GM18907 (cell line): ENCODE measurements around the gene DDAH2.
"Not testable (repeated sequence)": the region's sequence is repeated elsewhere in the genome, so short reads cannot be mapped to it uniquely, and the experiment has no call there.

Experiments
- ATAC-seq: cut with Tn5 transposase; IDR thresholded peaks from one replicate; pipeline ENCODE4 v1.9.1; 2021; ENCODE audit warnings: mild to moderate bottlenecking, moderate library complexity; ENCODE audit not compliant: unreplicated experiment

The DDAH2 gene

DNA sequence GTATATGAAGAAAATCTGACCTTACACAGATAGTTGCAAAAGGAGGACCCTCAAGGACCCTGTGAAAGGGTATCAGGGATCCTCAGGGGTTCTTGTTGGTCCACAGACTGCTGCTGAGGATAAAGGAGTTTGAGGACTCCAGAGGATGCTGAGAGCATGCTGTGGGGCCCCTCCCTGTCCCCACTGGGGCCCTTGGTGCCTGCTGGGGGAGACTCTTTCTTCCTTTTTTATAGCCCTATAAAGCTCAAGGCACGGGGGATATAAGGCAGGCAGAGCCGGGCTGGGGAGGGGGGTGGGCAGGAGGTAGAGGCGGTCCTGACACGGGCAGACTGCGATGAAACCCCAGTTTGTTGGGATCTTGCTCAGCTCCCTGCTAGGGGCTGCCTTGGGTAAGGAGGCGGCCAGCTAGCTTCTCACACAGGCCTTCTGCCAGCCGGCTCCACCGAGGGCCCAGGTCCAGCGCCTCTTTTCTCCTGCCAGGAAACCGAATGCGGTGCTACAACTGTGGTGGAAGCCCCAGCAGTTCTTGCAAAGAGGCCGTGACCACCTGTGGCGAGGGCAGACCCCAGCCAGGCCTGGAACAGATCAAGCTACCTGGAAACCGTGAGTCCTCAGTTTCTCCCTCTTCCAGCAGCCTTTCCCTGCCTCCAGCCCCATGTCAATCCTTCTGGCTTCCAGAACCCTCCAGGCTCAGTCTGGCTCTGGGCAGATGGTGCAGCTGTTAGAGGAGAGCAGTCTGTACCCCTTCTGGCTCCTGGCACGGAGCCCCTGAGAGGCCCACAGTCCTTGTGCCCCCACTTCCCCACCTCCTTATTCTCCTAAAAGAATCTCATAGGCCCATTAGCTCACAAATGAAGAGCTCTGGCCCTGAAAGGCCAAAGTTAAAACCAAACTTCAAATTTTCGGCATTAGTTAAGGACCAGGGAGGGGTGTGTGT lies 13.8 kb downstream of the DDAH2 start, which contains the start of gene LY6G6D:
TSS of gene LY6G6D (plus strand) at position 327 of the 937 bp plus-strand sequence. CDS start at position 335, 8 bp downstream.
- no peak for ATAC-seq

DNA sequence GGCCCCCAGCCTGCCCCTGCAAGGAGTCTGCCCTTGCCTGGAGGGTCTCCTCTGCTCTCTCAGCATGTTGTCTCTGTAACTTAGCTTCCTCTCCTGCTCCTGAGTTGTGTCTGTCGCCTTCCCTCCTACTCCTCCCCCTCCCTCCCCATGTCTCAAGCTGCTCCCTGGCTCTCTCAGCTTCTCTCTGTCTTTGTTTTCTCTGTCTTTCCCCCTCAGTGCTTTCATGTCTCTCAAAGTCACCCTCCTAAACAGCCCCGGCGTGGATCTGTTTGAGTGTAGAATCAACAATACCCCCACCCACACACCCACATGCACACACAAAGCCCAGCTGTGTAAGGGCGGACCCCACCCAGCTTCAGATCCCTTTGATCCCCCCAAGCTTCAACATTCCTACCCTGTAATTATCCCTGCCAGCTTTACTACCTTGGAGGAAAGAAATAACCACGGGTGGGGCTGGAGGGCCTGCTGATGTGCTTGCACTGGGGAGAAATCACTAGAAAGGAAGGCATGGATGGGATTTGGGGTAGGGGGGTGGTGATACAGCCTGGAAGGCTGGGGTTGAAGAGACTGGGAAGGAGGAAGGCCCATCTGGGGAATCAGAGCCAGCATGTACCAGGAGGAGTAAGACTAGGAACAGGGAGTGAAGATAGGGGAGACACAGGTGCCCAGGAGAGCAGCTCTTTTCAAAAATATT lies 15.0 kb downstream of the DDAH2 start:
- ATAC-seq = no peak

DNA sequence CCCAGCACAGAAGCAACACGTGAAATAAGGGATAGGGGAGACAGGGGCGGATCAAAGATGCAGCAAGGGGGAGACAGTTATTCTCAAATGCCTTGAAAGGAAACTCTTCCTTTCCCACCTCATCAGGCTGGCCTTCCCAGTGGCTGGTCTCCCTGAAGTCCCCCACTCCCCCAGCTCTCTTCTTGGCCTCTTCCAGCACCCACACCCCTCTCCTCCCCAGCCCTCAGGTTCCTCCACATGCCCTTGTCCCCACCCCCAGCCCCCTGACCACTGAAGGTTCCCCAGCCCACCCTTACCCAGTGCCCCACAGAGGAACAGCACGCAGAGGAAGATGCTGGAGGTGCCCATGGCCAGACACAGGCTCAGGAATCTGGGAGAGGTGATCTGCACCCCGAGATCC lies 15.6 kb downstream of the DDAH2 start:
- no peak for ATAC-seq

DNA sequence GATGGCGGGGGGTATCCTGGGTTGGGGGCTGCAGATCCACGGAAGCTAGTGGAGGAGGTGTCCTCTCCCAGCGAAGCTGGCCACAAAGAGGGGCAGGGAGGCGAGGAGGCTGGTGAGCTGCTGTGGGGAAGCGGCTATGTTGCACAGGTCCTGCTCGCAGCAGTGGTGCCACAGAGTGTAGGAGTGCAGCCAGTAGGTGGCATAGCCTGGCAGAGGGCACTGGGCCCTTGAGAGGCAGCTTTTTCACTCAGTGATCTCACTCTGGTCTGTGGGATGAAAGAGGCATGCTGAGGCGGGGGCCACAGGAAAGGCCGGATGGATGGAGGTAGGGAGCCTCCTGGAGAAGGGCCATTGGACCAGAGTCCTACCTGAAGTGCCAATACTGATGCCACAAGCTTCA lies 16.8 kb downstream of the DDAH2 start:
- ATAC-seq = no peak

- ATAC-seq = no peak
These were observed 17.9 kb downstream of the DDAH2 start for GRCh38 chr6:31711233-31711632.

GRCh38 chr6:31710523-31711219 lies 18.4 kb downstream of the DDAH2 start:
- ATAC-seq = no peak

- not testable (repeated sequence) for ATAC-seq
These were observed 19.9 kb downstream of the DDAH2 start for GRCh38 chr6:31709157-31709556.

DNA sequence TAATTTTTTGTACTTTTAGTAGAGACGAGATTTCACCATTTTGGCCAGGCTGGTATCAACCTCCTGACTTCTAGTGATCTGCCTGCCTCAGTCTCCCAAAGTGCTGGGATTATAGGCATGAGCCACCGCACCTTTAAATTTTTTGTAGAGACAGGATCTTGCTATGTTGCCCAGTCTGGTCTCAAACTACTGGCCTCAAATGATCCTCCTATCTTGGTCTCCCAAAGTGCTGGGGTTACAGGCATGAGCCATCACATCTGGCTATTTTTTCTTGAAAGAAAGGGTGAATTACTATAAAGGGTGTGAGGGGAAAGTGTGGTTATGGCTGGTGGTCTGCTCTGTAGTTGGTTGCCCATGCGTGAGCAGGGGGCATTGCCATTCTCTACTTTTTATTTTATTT lies 20.9 kb downstream of the DDAH2 start:
- no peak for ATAC-seq

DNA sequence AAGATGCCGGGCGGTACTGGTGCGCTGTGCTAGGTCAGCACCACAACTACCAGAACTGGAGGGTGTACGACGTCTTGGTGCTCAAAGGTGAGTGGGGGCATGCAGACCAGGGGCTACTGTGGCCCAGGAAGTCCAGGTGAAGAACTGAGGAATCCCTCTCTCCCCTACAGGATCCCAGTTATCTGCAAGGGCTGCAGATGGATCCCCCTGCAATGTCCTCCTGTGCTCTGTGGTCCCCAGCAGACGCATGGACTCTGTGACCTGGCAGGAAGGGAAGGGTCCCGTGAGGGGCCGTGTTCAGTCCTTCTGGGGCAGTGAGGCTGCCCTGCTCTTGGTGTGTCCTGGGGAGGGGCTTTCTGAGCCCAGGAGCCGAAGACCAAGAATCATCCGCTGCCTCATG lies 21.4 kb downstream of the DDAH2 start:
- no peak for ATAC-seq

- ATAC-seq = no peak
These were observed 22.5 kb downstream of the DDAH2 start, which contains the start of gene LY6G6F for GRCh38 chr6:31706599-31706998. TSS of gene LY6G6F (plus strand) at chr6:31706866. CDS start at chr6:31706907, 41 bp downstream.

DNA sequence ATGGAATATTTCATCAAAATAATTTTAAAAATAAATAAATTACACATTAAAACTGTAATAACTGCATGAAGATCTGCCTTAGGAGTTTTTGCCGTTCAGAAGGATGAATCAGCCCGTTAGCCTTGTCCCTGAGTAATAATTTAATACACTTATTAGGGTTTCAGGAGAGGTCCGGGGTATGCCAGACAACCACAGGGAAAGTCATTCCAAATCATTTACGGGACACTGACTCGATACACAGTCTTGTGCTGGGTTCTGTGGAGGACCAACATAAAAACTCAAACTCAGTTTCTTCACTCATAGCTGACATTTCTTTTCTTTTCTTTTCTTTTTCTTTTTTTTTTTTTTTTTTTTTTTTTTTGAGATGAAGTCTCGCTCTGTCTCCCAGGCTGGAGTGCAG lies 23.2 kb downstream of the DDAH2 start:
- ATAC-seq = no peak

- ATAC-seq = peak; percentile 80
These were observed 26.0 kb downstream of the DDAH2 start, which contains the start of gene ABHD16A for GRCh38 chr6:31702819-31703716. TSS of gene ABHD16A (minus strand) at chr6:31703324. CDS start at chr6:31703281, 43 bp downstream.

- no peak for ATAC-seq
These were observed 26.7 kb downstream of the DDAH2 start for GRCh38 chr6:31702405-31702818.

- ATAC-seq = no peak
These were observed 27.3 kb downstream of the DDAH2 start for GRCh38 chr6:31701666-31702404.

- no peak for ATAC-seq
These were observed 28.2 kb downstream of the DDAH2 start for GRCh38 chr6:31700740-31701401.

GRCh38 chr6:31697555-31697954 lies 31.5 kb downstream of the DDAH2 start:
- no peak for ATAC-seq

DNA sequence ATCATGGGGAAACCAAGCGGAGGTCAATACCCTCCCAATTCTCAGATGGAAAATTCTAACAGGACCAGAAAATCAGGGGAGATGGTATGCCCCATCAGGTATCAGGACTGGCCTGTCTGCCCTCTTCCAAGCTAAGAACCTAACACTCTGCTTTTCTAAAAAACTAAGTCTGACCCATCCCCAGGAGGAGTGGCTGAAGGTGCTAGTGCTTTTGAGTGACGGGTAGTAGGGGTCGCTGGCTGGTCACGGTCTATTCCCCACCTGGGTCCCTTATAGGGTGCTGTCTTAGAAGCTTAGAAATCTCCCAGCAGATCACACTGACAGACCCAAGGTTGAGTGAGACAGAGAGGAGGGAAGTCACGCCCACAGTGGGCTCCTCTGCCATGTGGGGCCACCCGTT lies 35.6 kb downstream of the DDAH2 start:
- ATAC-seq = no peak

DNA sequence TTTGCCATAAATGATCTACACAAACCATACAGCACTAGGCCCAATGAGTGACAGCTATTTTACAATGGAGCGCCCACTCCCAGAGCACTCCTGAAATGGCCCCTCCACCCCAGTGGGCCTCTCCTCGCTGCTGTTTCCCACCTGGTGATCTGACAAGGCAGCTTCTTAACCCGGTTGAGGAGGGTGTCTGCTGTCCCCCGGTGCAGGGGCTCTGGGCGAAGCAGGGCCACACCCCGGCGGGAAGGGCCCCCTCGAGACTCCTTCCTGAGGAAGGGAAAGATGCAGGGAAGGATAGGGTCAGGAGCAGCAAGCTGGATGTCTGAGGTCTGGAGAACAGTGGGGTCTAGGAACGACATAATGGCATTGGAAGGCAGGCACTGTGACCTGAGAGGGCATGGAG lies 36.2 kb downstream of the DDAH2 start:
- no peak for ATAC-seq

GRCh38 chr6:31692353-31692752 lies 36.7 kb downstream of the DDAH2 start:
- no peak for ATAC-seq
